ENCODE measurements around the gene HK1. TPM values are rescaled to one million over a fixed set of nuclear protein-coding genes. Genes with fewer than 3 reads are reported as not detected.

HK1 gene
- total and polyA plus RNA-seq, 12 donors, result 18.4 to 79.3 (median 45.1) TPM

- Histone ChIP-seq H3K4me1 (replicated peaks in 1 of 2) (peaks cover 0 to 14% of the 10 kb centered on the region in 2 donors), H3K4me3 (no peak overlapping the region), H3K27me3 (no peaks in the 10 kb centered on the region), H3K9me3 (replicated peaks in 1 of 3) (no peaks in the 10 kb centered on the region), H3K36me3 (replicated peaks in 1 of 2) (no peaks in the 10 kb centered on the region), H3K27ac (no peak overlapping the region)
- intact Hi-C loops (cut with DNase I), result no loop called here
- WGBS, 4 donors, result 46 to 66% (median 57%) methylated on average over 4 to 5 of the region's 5 CpGs
- TF ChIP-seq POLR2A (IDR thresholded peaks at IDR 0.05), result no peak
- no peak for TF ChIP-seq CTCF (IDR thresholded peaks at IDR 0.05)
- DNase-seq, result peak in 1 of 7 donors; percentile 13
Measured at GRCh38 chr10:69439813-69440506, 161.7 kb downstream of the HK1 start.

GRCh38 chr10:69443354-69443753, 165.1 kb downstream of the HK1 start:
- Histone ChIP-seq H3K4me3 (no peak overlapping the region), H3K27ac (no peak overlapping the region), H3K36me3 (replicated peaks in 1 of 2) (no peaks in the 10 kb centered on the region), H3K9me3 (replicated peaks in 1 of 3) (no peaks in the 10 kb centered on the region), H3K27me3 (no peaks in the 10 kb centered on the region), H3K4me1 (replicated peaks in 1 of 2) (peaks cover 0 to 21% of the 10 kb centered on the region in 2 donors)
- DNase-seq, result no peak
- no peak for TF ChIP-seq CTCF (IDR thresholded peaks at IDR 0.05)
- TF ChIP-seq POLR2A (IDR thresholded peaks at IDR 0.05), result no peak
- intact Hi-C loops (cut with DNase I), result no loop called here
- 91 to 100% (median 92%) methylated on average over 1 of the region's 1 CpG for WGBS, 4 donors

- intact Hi-C loops (cut with DNase I), result no loop called here
- WGBS, 4 donors, result 81 to 91% (median 86%) methylated on average over 4 of the region's 4 CpGs
- Histone ChIP-seq H3K4me3 (no peak overlapping the region), H3K36me3 (replicated peaks in 1 of 2) (no peaks in the 10 kb centered on the region), H3K27me3 (no peaks in the 10 kb centered on the region), H3K4me1 (replicated peaks in 1 of 2) (peaks cover 0 to 7% of the 10 kb centered on the region in 2 donors), H3K27ac (no peak overlapping the region), H3K9me3 (replicated peaks in 1 of 3) (no peaks in the 10 kb centered on the region)
- no peak for TF ChIP-seq CTCF (IDR thresholded peaks at IDR 0.05)
- TF ChIP-seq POLR2A (IDR thresholded peaks at IDR 0.05), result no peak
- DNase-seq, result no peak
Measured at GRCh38 chr10:69445041-69445440, 166.7 kb downstream of the HK1 start.

GRCh38 chr10:69446229-69446628, 167.9 kb downstream of the HK1 start:
- intact Hi-C loops (cut with DNase I), result no loop called here
- H3K4me3 ChIP-seq, result no peak overlapping the region
- H3K27me3 ChIP-seq, result no peaks in the 10 kb centered on the region
- peaks cover 0 to 18% of the 10 kb centered on the region in 2 donors for H3K4me1 ChIP-seq (replicated peaks in 1 of 2)
- H3K36me3 ChIP-seq (replicated peaks in 1 of 2), result no peaks in the 10 kb centered on the region
- no peak for DNase-seq
- TF ChIP-seq CTCF (IDR thresholded peaks at IDR 0.05) (no peak), POLR2A (IDR thresholded peaks at IDR 0.05) (no peak)
- H3K27ac ChIP-seq, result peak overlapping the region in 1 of 5 donors; percentile 8
- no peaks in the 10 kb centered on the region for H3K9me3 ChIP-seq (replicated peaks in 1 of 3)

All from adrenal gland (tissue), 12 donors.